Common myeloid progenitor, CD34-positive (primary cell): ENCODE results near the gene SSBP3.

Experiments
- CTCF ChIA-PET: fragments of 350-600 bp; sonication (Branson Sonifier 250); formaldehyde crosslinking; loops from one replicate; lab custom pipeline; 2021; ENCODE audit warnings: antibody characterized with exemption; lab: Charles Lee
- POLR2A ChIA-PET: fragments of 350-600 bp; sonication (Branson Sonifier 250); formaldehyde crosslinking; loops from one replicate; lab custom pipeline; 2021; ENCODE audit warnings: antibody characterized with exemption; lab: Charles Lee
- DNase-seq, 3 donors: peaks; one replicate each; pipeline versions ENCODE4 v3.0.0 to v3.0.0-alpha.2; 2013
- H3K27ac ChIP-seq, 2 experiments: 1 replicate in 1 of 2; 2 replicates in 1 of 2; pipeline ENCODE4 v1.7.0; 2013; ENCODE audit warnings: inconsistent platforms in 2 of 2, low read length in 2 of 2, mild to moderate bottlenecking in 2 of 2, low read depth in 1 of 2, moderate library complexity in 1 of 2; ENCODE audit not compliant: severe bottlenecking in 2 of 2, insufficient read depth in 1 of 2, poor library complexity in 1 of 2
- H3K27me3 ChIP-seq, 5 experiments: replicated peaks in 2 of 5; 1 replicate in 3 of 5; 2 replicates in 2 of 5; pipeline versions ENCODE4 v1.6.1 to v1.7.0; 2013; ENCODE audit warnings: low read length in 4 of 5, mild to moderate bottlenecking in 2 of 5, moderate library complexity in 2 of 5, inconsistent platforms in 1 of 5; ENCODE audit not compliant: insufficient read depth in 5 of 5, control insufficient read depth in 4 of 5
- H3K36me3 ChIP-seq, 4 experiments: 1 replicate in 2 of 4; 2 replicates in 2 of 4; pipeline versions ENCODE4 v1.6.1 to v1.7.0; 2013; ENCODE audit warnings: low read length in 3 of 4, control low read depth in 1 of 4, mild to moderate bottlenecking in 1 of 4; ENCODE audit not compliant: control insufficient read depth in 4 of 4, insufficient read depth in 4 of 4
- H3K4me1 ChIP-seq, 4 experiments: 1 replicate in 3 of 4; 2 replicates in 1 of 4; pipeline versions ENCODE4 v1.6.1 to v1.7.1; 2013; ENCODE audit warnings: low read length in 3 of 4, mild to moderate bottlenecking in 3 of 4, control low read depth in 1 of 4, inconsistent platforms in 1 of 4, moderate library complexity in 1 of 4; ENCODE audit not compliant: control insufficient read depth in 4 of 4, insufficient read depth in 4 of 4; ENCODE audit errors: control extremely low read depth in 1 of 4
- H3K4me3 ChIP-seq, 7 experiments: 1 replicate in 4 of 7; 2 replicates in 3 of 7; pipeline versions ENCODE4 v1.5.1 to v1.7.0; 2013; ENCODE audit warnings: mild to moderate bottlenecking in 7 of 7, low read length in 6 of 7, moderate library complexity in 6 of 7, inconsistent platforms in 2 of 7, low read depth in 2 of 7, control low read depth in 1 of 7; ENCODE audit not compliant: insufficient read depth in 4 of 7, control insufficient read depth in 1 of 7; ENCODE audit errors: extremely low read depth in 1 of 7
- H3K9me3 ChIP-seq, 5 experiments: 1 replicate in 4 of 5; 2 replicates in 1 of 5; pipeline versions ENCODE4 v1.6.1 to v1.7.1; 2013; ENCODE audit warnings: low read length in 4 of 5, mild to moderate bottlenecking in 2 of 5, inconsistent platforms in 1 of 5, low read depth in 1 of 5, moderate library complexity in 1 of 5; ENCODE audit not compliant: control insufficient read depth in 4 of 5, insufficient read depth in 2 of 5; ENCODE audit errors: control extremely low read depth in 1 of 5
- WGBS: methylation state at CpG from one replicate; pipeline ENCODE4 v1.1.5; 2013; ENCODE audit not compliant: insufficient coverage; 5-methylcytosine and 5-hydroxymethylcytosine counted together

The SSBP3 gene

DNA sequence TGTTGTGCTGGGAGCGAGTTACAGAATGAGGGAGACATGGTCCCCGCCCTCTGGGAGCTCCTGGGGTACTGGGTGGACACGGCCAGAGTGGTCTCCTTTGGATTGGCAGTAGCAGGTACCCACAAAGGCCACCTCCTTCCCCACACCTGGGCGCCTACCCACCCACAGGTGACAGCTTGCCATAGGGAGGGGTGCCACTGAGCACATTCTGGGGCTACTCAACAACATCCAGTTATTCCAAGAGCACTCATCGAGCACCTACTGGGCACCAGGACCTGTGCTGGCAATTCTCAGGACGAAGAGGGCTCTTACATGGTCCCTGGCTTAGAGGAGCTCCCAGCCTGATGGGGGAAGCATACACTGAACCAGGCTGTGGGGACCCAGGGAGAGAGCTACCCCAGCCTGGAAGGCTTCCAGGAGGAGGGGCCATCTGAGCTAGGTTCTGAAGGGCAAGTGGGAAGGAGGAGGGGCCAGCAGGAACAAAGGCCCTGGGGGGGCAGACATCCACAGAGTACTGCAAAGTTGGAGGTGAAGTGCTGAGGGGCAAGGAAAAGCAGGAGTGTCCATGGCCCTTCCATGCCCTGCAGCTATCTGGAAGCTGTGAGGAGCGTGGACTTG lies 184.2 kb downstream of the SSBP3 start:
- no peak for DNase-seq
- ChIA-PET CTCF (interaction anchor here (1.0 to 1.6 kb wide), 2 partner anchors 152 to 268 kb away, joined by 3 read pairs; no protein-coding TSS in a partner anchor), POLR2A (no interaction called here)
- WGBS = 96% methylated on average over 4 of the region's 7 CpGs
- H3K36me3 ChIP-seq = peaks cover 2 to 50% (median 31%) of the 10 kb centered on the region in 4 experiments
- no peaks in the 10 kb centered on the region for H3K9me3 ChIP-seq
- H3K27ac ChIP-seq = no peak overlapping the region
- H3K27me3 ChIP-seq = no peaks in the 10 kb centered on the region
- H3K4me1 ChIP-seq = peaks cover 0 to 35% (median 23%) of the 10 kb centered on the region in 4 experiments
- no peak overlapping the region for H3K4me3 ChIP-seq

DNA sequence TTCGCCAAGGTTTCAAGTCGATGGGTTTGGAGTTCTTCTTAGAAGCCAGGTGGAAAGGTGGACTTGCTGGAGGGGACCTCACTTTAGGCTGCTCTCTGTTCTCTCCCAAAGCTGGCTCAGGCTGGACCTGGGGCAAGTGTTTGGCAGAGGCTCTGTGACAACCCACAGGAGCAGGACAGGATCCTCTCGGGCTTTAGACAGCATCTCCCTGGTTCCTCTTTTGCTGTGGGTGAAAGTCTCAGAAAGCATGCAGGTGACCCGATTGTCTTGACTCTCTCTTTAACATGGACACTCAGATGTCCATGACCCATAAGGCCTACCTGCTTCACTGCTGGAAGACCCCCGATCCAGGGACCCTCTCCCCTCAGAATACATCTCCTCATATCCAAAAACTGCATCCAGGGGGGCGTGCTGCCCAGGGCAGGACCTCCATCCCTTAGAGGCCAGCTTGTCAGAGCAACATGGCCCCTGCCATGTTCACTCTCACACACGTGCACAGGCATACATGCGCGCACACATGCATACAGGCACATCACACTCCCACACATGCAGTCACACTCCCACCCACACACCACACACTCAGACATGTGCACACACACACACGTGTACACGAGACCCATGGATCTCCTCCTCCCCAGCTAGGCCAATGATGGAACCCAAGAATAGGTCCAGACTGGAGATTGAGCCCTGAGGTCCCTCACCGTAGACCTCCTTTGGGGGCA lies 184.9 kb downstream of the SSBP3 start:
- Histone ChIP-seq H3K36me3 (peaks cover 7 to 55% (median 37%) of the 10 kb centered on the region in 4 experiments), H3K27me3 (no peaks in the 10 kb centered on the region), H3K27ac (no peak overlapping the region), H3K4me1 (peaks cover 0 to 35% (median 23%) of the 10 kb centered on the region in 4 experiments), H3K4me3 (peak overlapping the region in 1 of 7 experiments; percentile 21), H3K9me3 (no peaks in the 10 kb centered on the region)
- 83% methylated on average over 11 of the region's 12 CpGs for WGBS
- POLR2A ChIA-PET = no interaction called here
- CTCF ChIA-PET = interaction anchor here (1.0 kb wide), 1 partner anchor 269 kb away, joined by 3 read pairs; no protein-coding TSS in a partner anchor
- DNase-seq = peak in 1 of 3 donors; percentile 12

DNA sequence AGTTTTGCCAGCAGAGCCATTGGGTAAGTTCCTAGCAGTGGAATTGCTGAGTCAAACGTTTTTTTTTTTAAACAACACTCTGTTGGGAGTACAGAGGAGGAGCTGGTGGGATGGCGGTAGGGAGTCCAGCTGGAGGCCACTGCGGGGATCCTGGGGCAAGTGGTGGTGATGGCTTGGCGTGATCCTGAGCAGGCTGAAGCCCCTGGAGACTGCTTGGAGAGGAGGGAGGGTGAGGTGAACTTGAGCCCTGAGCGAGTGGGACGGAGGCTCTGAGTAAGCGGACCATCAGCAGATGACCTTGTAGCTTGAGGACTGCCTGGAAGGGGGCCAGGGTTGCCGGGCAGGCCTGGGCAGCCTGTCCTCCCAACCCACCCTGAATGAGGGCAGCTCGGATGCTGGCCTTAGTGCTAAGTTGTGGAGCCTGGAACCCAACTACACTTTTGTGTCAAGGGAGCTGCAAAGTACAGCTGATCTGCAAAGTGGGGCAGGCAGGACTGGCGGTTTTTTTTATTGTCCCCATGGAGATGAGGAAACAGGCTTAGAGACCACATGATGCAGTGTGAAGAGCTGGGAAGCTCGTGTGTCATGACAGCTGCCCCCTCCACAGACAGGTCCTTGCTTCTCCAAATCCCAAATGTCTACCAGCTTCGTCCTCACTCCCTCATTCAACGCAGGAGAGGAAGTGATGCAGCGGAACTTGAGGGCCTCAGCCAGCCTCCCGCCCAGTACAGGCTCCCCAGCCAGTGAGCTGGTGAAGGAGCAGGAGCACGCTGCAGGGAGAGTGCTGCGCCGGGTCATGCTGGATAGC lies 186.0 kb downstream of the SSBP3 start:
- ChIA-PET CTCF (no interaction called here), POLR2A (no interaction called here)
- Histone ChIP-seq H3K4me3 (peak overlapping the region in 3 of 7 experiments; percentile 11 to 21 (median 13)), H3K27ac (peak overlapping the region in 1 of 2 experiments; percentile 50), H3K9me3 (no peaks in the 10 kb centered on the region), H3K4me1 (peaks cover 0 to 35% (median 23%) of the 10 kb centered on the region in 4 experiments), H3K36me3 (peaks cover 14 to 55% (median 38%) of the 10 kb centered on the region in 4 experiments), H3K27me3 (no peaks in the 10 kb centered on the region)
- 51% methylated on average over 16 of the region's 18 CpGs for WGBS
- DNase-seq = peak in 2 of 3 donors; percentile 63 to 69

DNA sequence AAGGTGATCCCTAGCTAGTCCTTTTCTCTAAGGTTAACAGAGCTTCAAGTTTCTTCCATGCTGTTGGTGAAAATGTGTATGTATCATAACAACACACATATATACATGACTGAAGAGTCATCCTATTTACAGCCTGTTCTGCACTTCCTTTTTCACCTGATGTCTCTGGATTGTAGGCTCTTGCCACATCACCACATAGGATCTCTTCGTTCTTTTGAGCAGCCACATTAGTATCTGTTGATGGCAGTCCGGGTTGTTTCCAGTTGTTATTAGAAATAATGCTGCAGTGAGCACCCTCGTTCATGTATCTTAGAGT lies 186.5 kb downstream of the SSBP3 start:
- ChIA-PET POLR2A (no interaction called here), CTCF (interaction anchor here (1.2 kb wide), 1 partner anchor 97 kb away, joined by 3 read pairs; no protein-coding TSS in a partner anchor)
- 97% methylated on average over 3 of the region's 3 CpGs for WGBS
- H3K27me3 ChIP-seq = no peaks in the 10 kb centered on the region
- H3K9me3 ChIP-seq = no peaks in the 10 kb centered on the region
- DNase-seq = no peak
- peak overlapping the region in 1 of 2 experiments; percentile 50 for H3K27ac ChIP-seq
- peaks cover 16 to 57% (median 43%) of the 10 kb centered on the region in 4 experiments for H3K36me3 ChIP-seq
- no peak overlapping the region for H3K4me3 ChIP-seq
- H3K4me1 ChIP-seq = peaks cover 0 to 35% (median 23%) of the 10 kb centered on the region in 4 experiments

DNA sequence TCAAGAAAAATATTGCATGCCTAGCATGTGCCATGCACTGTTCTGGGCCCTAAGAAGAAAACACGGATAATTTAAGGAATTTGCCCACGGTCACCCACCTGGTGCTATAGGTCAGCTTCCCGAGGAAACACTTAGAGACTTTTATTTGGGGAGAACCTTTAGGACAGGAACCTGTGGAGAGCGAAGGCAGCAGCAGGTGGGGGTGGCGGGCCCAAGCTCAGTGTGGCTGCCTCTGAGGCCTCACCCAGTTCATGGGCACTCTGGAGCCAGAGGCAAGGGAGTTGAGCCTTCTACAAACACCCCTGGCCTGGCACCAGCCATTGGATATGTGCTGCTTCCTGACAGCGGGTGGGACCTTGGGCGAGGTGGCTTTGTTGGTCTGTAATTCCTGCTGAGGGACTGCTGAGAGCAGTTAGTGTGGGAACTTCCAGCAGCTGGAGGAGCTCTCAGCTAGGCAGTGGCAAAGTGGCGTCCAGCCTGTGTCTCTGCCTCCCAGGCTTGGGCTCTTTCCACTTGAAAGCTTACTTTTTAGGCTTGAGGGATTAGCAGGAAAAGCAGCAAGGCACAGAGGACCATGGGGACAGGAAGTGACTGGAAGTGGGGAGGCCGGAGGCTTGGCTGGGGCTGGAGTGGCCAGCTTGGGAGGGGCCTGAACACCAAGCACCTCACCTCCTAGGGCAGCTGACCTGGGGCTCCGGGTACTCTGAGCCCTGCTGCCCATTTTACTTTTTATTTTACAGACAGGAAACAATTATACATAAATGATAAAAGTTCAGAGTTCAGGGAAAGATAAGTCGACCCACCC lies 187.1 kb downstream of the SSBP3 start:
- peak overlapping the region in 1 of 2 experiments; percentile 62 for H3K27ac ChIP-seq
- ChIA-PET POLR2A (no interaction called here), CTCF (interaction anchor here (1.2 kb wide), 1 partner anchor 96 kb away, joined by 3 read pairs; no protein-coding TSS in a partner anchor)
- WGBS = 93% methylated on average over 8 of the region's 11 CpGs
- peaks cover 0 to 35% (median 23%) of the 10 kb centered on the region in 4 experiments for H3K4me1 ChIP-seq
- peaks cover 20 to 63% (median 45%) of the 10 kb centered on the region in 4 experiments for H3K36me3 ChIP-seq
- H3K27me3 ChIP-seq = no peaks in the 10 kb centered on the region
- no peak overlapping the region for H3K4me3 ChIP-seq
- DNase-seq = no peak
- no peaks in the 10 kb centered on the region for H3K9me3 ChIP-seq

DNA sequence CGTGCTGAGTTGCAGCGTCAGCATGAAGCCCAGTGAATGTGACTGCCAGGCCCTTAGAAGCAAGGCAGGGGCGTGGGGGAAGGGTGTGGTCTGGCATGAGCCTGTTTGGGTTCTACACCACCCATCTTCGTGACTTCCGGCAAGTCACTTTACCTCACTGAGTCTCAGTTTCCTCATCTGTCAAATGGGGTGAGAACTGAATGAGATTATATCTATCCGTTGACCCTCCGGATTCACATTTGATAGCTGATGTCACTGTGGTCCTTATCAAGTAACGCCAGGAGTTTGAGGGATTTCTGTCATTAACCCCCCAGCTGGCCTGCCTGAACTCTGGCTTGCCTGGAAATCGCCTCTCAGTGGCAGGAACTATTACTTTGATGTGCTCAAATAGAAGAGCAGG lies 190.7 kb downstream of the SSBP3 start:
- Histone ChIP-seq H3K27ac (no peak overlapping the region), H3K9me3 (no peaks in the 10 kb centered on the region), H3K4me3 (no peak overlapping the region), H3K4me1 (peaks cover 0 to 7% (median 5%) of the 10 kb centered on the region in 4 experiments), H3K36me3 (peaks cover 24 to 88% (median 70%) of the 10 kb centered on the region in 4 experiments), H3K27me3 (no peaks in the 10 kb centered on the region)
- DNase-seq = no peak
- WGBS = 100% methylated on average over 9 of the region's 9 CpGs
- CTCF ChIA-PET = no interaction called here
- POLR2A ChIA-PET = no interaction called here
